ENCODE measurements around the gene PEX7.
"Not testable (repeated sequence)": the region's sequence is repeated elsewhere in the genome, so short reads cannot be mapped to it uniquely, and the experiment has no call there.

The PEX7 gene

GRCh38 chr6:136803608-136804007 lies 18.8 kb upstream of the PEX7 start:
- no peak for DNase-seq
- H3K4me1 ChIP-seq, result no peaks in the 10 kb centered on the region

GRCh38 chr6:136809091-136809860 lies 13.1 kb upstream of the PEX7 start:
- no peak for TF ChIP-seq CTCF (IDR thresholded peaks at IDR 0.05; ENCODE audit: low read depth, low read length)
- DNase-seq, result no peak
- no peaks in the 10 kb centered on the region for H3K4me1 ChIP-seq
- no peaks in the 10 kb centered on the region for H3K36me3 ChIP-seq
- H3K4me3 ChIP-seq (ENCODE audit: low read depth, low read length), result no peak overlapping the region
- H3K27me3 ChIP-seq, result no peaks in the 10 kb centered on the region
- H3K9me3 ChIP-seq, result no peaks in the 10 kb centered on the region

More at GRCh38 chr6:136803608-136804007, 18.8 kb upstream of the PEX7 start:
- H3K9me3 ChIP-seq, result no peaks in the 10 kb centered on the region
- no peaks in the 10 kb centered on the region for H3K27me3 ChIP-seq
- no peak overlapping the region for H3K4me3 ChIP-seq (ENCODE audit: low read depth, low read length)
- no peaks in the 10 kb centered on the region for H3K36me3 ChIP-seq
- no peak for TF ChIP-seq CTCF (IDR thresholded peaks at IDR 0.05; ENCODE audit: low read depth, low read length)

DNA sequence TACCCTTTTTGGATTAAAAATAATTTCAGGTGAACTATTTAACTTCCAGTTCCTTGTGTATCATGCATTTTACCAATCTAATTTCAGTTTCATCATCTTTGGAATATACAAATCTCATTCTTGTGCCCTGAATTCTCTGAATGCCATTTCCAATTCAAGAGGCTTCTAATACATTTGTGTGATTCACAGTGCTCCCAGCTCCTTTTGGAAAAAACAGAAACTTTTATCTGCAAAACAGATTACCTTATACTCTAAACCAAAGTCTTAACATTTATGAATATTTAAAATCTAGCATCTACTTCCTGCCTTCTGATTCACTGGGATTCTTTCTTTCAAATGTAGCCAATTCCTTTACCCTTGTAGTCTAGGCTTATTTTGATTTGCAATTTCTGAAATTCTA lies 11.1 kb upstream of the PEX7 start:
- Histone ChIP-seq H3K4me1 (no peaks in the 10 kb centered on the region), H3K4me3 (ENCODE audit: low read depth, low read length) (no peak overlapping the region), H3K27me3 (no peaks in the 10 kb centered on the region), H3K9me3 (no peaks in the 10 kb centered on the region), H3K36me3 (no peaks in the 10 kb centered on the region)
- no peak for TF ChIP-seq CTCF (IDR thresholded peaks at IDR 0.05; ENCODE audit: low read depth, low read length)
- no peak for DNase-seq

DNA sequence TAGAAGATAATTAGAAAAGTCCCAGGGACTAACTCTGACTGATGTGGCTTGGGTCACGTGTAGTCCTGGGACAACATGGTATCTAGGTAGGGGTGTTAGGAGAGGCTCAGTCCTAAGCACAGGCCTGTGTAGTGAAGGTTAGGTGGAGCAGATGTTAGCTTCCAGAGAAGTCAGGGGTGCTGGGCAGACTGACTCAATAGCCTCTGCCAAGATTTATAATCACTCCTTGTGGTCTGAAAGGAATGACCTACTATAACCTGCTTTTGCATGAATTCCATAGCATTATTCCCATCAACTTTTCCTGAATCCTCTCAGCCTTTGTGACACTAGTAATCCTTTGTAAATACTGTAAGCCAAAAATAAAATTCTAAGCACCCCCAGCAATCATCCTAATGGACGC lies 10.2 kb upstream of the PEX7 start:
- no peaks in the 10 kb centered on the region for H3K27me3 ChIP-seq
- H3K9me3 ChIP-seq, result no peaks in the 10 kb centered on the region
- H3K4me1 ChIP-seq, result no peaks in the 10 kb centered on the region
- TF ChIP-seq CTCF (IDR thresholded peaks at IDR 0.05; ENCODE audit: low read depth, low read length), result no peak
- no peak for DNase-seq
- no peak overlapping the region for H3K4me3 ChIP-seq (ENCODE audit: low read depth, low read length)
- H3K36me3 ChIP-seq, result no peaks in the 10 kb centered on the region

DNA sequence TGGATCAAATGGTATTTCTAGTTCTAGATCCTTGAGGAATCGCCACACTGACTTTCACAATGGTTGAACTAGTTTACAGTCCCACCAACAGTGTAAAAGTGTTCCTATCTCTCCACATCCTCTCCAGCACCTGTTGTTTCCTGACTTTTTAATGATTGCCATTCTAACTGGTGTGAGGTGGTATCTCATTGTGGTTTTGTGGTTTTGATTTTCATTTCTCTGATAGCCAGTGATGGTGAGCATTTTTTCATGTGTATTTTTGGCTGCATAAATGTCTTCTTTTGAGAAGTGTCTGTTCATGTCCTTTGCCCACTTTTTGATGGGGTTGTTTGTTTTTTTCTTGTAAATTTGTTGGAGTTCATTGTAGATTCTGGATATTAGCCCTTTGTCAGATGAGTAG lies 6.8 kb upstream of the PEX7 start:
- not testable (repeated sequence) for H3K36me3 ChIP-seq; H3K9me3 ChIP-seq; H3K27me3 ChIP-seq; H3K4me3 ChIP-seq (ENCODE audit: low read depth, low read length); DNase-seq; H3K4me1 ChIP-seq

- no peaks in the 10 kb centered on the region for H3K4me1 ChIP-seq
- H3K4me3 ChIP-seq (ENCODE audit: low read depth, low read length), result no peak overlapping the region
- no peaks in the 10 kb centered on the region for H3K9me3 ChIP-seq
- no peaks in the 10 kb centered on the region for H3K27me3 ChIP-seq
- no peak for TF ChIP-seq CTCF (IDR thresholded peaks at IDR 0.05; ENCODE audit: low read depth, low read length)
- no peaks in the 10 kb centered on the region for H3K36me3 ChIP-seq
- DNase-seq, result no peak
Measured at GRCh38 chr6:136816656-136817055, 5.7 kb upstream of the PEX7 start.
